SU-DHL-6 (cell line): ENCODE measurements around the gene MRGPRD.

Experiments
- EZH2phosphoT487 ChIP-seq: fragments of 200-600 bp; sonication (generic), shearing (Covaris generic); conservative IDR thresholded peaks from 2 replicates; pipeline ENCODE4 v1.6.1; 2018; ENCODE audit warnings: mild to moderate bottlenecking, antibody characterized with exemption, low read length, moderate library complexity, mixed read lengths
- TF ChIP-seq, protein P1 (sequence below): fragments of 200-600 bp; sonication (generic); IDR thresholded peaks from one replicate; pipeline ENCODE4 v1.5.1; 2017; ENCODE audit warnings: antibody characterized with exemption, mild to moderate bottlenecking, low read length, moderate library complexity; ENCODE audit not compliant: insufficient read depth, poor library complexity, severe bottlenecking

DNA sequence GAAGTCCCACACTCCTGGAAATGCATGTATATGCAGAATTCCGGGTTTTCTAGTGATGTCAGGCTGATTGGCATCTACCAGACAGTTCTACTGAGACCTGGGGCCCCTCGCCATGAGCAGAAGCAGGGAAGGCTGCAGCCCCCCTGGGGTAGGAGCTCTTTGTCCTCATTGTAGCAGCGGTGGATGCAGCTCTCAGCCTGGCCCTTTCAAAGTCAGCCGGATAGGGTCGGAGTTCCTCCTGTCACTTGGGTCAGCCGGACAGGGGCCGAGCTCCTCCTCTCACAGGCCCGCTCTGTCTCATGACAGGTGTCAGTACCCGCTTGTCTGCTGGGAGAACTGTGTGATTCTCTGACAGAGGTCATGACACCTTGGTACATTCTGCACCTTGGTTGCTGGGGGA lies 30.0 kb downstream of the MRGPRD start:
- TF ChIP-seq, protein P1, sequence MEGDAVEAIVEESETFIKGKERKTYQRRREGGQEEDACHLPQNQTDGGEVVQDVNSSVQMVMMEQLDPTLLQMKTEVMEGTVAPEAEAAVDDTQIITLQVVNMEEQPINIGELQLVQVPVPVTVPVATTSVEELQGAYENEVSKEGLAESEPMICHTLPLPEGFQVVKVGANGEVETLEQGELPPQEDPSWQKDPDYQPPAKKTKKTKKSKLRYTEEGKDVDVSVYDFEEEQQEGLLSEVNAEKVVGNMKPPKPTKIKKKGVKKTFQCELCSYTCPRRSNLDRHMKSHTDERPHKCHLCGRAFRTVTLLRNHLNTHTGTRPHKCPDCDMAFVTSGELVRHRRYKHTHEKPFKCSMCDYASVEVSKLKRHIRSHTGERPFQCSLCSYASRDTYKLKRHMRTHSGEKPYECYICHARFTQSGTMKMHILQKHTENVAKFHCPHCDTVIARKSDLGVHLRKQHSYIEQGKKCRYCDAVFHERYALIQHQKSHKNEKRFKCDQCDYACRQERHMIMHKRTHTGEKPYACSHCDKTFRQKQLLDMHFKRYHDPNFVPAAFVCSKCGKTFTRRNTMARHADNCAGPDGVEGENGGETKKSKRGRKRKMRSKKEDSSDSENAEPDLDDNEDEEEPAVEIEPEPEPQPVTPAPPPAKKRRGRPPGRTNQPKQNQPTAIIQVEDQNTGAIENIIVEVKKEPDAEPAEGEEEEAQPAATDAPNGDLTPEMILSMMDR = no peak
- no peak for TF ChIP-seq EZH2phosphoT487
